ENCODE data around the gene SETBP1. TPM values are rescaled to one million over a fixed set of nuclear protein-coding genes. Genes with fewer than 3 reads are reported as not detected.

SETBP1 gene
- total RNA-seq, 4 donors from 2014 or later: 3.3 to 86.6 (median 16.3) TPM

- Histone ChIP-seq H3K36me3 (no peaks in the 10 kb centered on the region), H3K27ac (peak overlapping the region in 2 of 4 donors; percentile 41 to 45), H3K9me3 (no peaks in the 10 kb centered on the region), H3K27me3 (no peaks in the 10 kb centered on the region), H3K4me1 (peaks cover 0 to 18% (median 0%) of the 10 kb centered on the region in 4 donors), H3K4me3 (no peak overlapping the region)
- no peak for TF ChIP-seq CTCF (IDR thresholded peaks at IDR 0.05)
- TF ChIP-seq POLR2A (IDR thresholded peaks at IDR 0.05): no peak
- DNase-seq: no peak
Measured at GRCh38 chr18:44742126-44742525, 61.4 kb downstream of the SETBP1 start.

- Histone ChIP-seq H3K36me3 (no peaks in the 10 kb centered on the region), H3K27me3 (no peaks in the 10 kb centered on the region), H3K4me1 (peaks cover 0 to 18% (median 0%) of the 10 kb centered on the region in 4 donors), H3K27ac (peak overlapping the region in 2 of 4 donors; percentile 41 to 45), H3K9me3 (no peaks in the 10 kb centered on the region), H3K4me3 (no peak overlapping the region)
- DNase-seq: peak in 1 of 3 donors; percentile 58
- TF ChIP-seq POLR2A (IDR thresholded peaks at IDR 0.05) (no peak), CTCF (IDR thresholded peaks at IDR 0.05) (no peak)
Measured at GRCh38 chr18:44742718-44743311, 62.1 kb downstream of the SETBP1 start.

GRCh38 chr18:44743631-44744030, 62.9 kb downstream of the SETBP1 start:
- Histone ChIP-seq H3K27ac (peak overlapping the region in 1 of 4 donors; percentile 41), H3K9me3 (no peaks in the 10 kb centered on the region), H3K4me3 (no peak overlapping the region), H3K4me1 (peaks cover 0 to 18% (median 0%) of the 10 kb centered on the region in 4 donors), H3K27me3 (no peaks in the 10 kb centered on the region), H3K36me3 (no peaks in the 10 kb centered on the region)
- DNase-seq: no peak
- TF ChIP-seq POLR2A (IDR thresholded peaks at IDR 0.05) (no peak), CTCF (IDR thresholded peaks at IDR 0.05) (no peak)

GRCh38 chr18:44744161-44745121, 63.8 kb downstream of the SETBP1 start:
- Histone ChIP-seq H3K36me3 (no peaks in the 10 kb centered on the region), H3K4me3 (no peak overlapping the region), H3K9me3 (no peaks in the 10 kb centered on the region), H3K27me3 (no peaks in the 10 kb centered on the region), H3K27ac (no peak overlapping the region), H3K4me1 (peaks cover 0 to 18% (median 0%) of the 10 kb centered on the region in 4 donors)
- no peak for DNase-seq
- TF ChIP-seq CTCF (IDR thresholded peaks at IDR 0.05): no peak
- TF ChIP-seq POLR2A (IDR thresholded peaks at IDR 0.05): no peak

GRCh38 chr18:44747157-44747556, 66.5 kb downstream of the SETBP1 start:
- H3K27me3 ChIP-seq: no peaks in the 10 kb centered on the region
- peaks cover 0 to 15% (median 0%) of the 10 kb centered on the region in 4 donors for H3K4me1 ChIP-seq
- DNase-seq: no peak
- H3K36me3 ChIP-seq: no peaks in the 10 kb centered on the region
- no peak for TF ChIP-seq CTCF (IDR thresholded peaks at IDR 0.05)
- no peak for TF ChIP-seq POLR2A (IDR thresholded peaks at IDR 0.05)
- peak overlapping the region in 1 of 4 donors; percentile 14 for H3K27ac ChIP-seq
- no peak overlapping the region for H3K4me3 ChIP-seq
- H3K9me3 ChIP-seq: no peaks in the 10 kb centered on the region
